ENCODE measurements around the gene SLC35F1. TPM values are rescaled to one million over a fixed set of nuclear protein-coding genes. Genes with fewer than 3 reads are reported as not detected.

Gene SLC35F1
- total RNA-seq, 1 experiment from 2014 or later = not detected

DNA sequence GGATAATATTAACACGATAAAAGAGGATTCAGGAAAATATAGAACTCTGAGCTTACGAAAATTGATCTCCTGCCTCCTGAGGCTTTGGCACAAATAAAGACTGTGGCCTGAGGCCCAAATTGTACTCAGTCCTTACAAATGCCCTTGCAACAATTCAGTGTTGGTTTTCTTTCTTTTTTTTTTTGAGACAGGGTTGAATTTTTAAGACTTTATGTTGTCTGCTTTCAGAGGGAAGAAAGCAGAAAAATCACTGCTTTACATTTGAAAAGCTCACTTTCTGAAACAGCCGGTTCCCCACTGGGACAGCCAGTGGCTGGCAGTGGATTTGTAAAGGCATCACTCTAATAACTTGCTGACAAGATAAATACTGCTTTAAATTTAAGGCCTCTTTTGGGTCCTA lies 290.5 kb downstream of the SLC35F1 start:
- Mint-ChIP-seq H3K4me3 (ENCODE audit: unreplicated experiment) (no peak overlapping the region), H3K27ac (ENCODE audit: low read depth, unreplicated experiment) (no peak overlapping the region), H3K27me3 (ENCODE audit: insufficient read depth, unreplicated experiment) (no peaks in the 10 kb centered on the region), H3K9me3 (ENCODE audit: unreplicated experiment) (no peaks in the 10 kb centered on the region), H3K4me1 (ENCODE audit: insufficient read depth, unreplicated experiment) (no peaks in the 10 kb centered on the region), H3K36me3 (ENCODE audit: insufficient read depth, unreplicated experiment) (peaks cover 6% of the 10 kb centered on the region)
- DNase-seq (ENCODE audit: unreplicated experiment) = no peak
- ChIA-PET CTCF (interaction anchor here (0.6 kb wide), 1 partner anchor 84 kb away, joined by 4 read pairs; no protein-coding TSS in a partner anchor), POLR2A (no interaction called here)
- no TSS peak for BruUV-seq (replicated peaks)
- TF ChIP-seq, protein P1, sequence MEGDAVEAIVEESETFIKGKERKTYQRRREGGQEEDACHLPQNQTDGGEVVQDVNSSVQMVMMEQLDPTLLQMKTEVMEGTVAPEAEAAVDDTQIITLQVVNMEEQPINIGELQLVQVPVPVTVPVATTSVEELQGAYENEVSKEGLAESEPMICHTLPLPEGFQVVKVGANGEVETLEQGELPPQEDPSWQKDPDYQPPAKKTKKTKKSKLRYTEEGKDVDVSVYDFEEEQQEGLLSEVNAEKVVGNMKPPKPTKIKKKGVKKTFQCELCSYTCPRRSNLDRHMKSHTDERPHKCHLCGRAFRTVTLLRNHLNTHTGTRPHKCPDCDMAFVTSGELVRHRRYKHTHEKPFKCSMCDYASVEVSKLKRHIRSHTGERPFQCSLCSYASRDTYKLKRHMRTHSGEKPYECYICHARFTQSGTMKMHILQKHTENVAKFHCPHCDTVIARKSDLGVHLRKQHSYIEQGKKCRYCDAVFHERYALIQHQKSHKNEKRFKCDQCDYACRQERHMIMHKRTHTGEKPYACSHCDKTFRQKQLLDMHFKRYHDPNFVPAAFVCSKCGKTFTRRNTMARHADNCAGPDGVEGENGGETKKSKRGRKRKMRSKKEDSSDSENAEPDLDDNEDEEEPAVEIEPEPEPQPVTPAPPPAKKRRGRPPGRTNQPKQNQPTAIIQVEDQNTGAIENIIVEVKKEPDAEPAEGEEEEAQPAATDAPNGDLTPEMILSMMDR (IDR thresholded peaks at IDR 0.05; ENCODE audit: unreplicated experiment) = no peak
- intact Hi-C loops (cut with micrococcal nuclease) = no loop called here

DNA sequence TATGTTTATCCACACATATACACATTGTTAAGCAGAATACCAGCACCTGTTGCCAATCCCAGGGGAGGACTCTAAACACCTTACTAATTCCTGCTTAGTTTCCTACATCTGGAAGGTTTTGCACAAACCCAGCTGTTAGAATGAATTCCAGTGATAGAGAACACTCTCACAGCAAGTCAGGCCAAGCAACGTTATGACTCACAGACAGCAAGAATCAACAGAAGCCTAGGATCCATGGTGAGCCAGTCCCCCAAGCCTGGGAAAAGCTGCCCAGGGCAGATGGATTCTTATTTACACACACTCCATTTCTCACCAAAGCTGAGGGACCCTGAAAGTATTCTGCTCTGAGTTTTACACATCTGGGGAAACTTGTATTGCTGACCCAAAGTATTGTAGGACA lies 291.7 kb downstream of the SLC35F1 start:
- H3K9me3 Mint-ChIP-seq (ENCODE audit: unreplicated experiment) = no peaks in the 10 kb centered on the region
- no peak overlapping the region for H3K27ac Mint-ChIP-seq (ENCODE audit: low read depth, unreplicated experiment)
- H3K36me3 Mint-ChIP-seq (ENCODE audit: insufficient read depth, unreplicated experiment) = peaks cover 6% of the 10 kb centered on the region
- H3K4me3 Mint-ChIP-seq (ENCODE audit: unreplicated experiment) = no peak overlapping the region
- ChIA-PET CTCF (no interaction called here), POLR2A (no interaction called here)
- no peaks in the 10 kb centered on the region for H3K27me3 Mint-ChIP-seq (ENCODE audit: insufficient read depth, unreplicated experiment)
- DNase-seq (ENCODE audit: unreplicated experiment) = peak; percentile 46
- TF ChIP-seq, protein P1 (IDR thresholded peaks at IDR 0.05; ENCODE audit: unreplicated experiment) = no peak
- BruUV-seq (replicated peaks) = no TSS peak
- intact Hi-C loops (cut with micrococcal nuclease) = no loop called here
- H3K4me1 Mint-ChIP-seq (ENCODE audit: insufficient read depth, unreplicated experiment) = no peaks in the 10 kb centered on the region

DNA sequence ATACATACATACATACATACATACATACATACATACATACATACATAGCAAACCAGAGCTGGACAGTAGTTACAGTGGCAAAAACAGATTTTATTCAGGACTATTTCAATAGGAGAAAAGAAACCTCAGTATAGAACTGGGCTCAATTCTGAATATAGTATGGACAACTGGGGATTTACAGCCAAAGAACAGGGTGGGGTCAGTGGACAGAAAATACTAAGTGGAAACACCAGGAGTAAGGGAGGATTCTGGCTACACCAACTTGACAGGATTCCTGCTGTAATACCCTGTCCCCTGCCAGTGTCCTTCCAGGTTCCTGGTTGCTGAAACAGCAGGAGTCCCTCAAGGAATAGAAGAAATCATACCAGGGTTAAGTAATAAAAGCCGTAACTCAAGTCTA lies 293.1 kb downstream of the SLC35F1 start:
- no peaks in the 10 kb centered on the region for H3K9me3 Mint-ChIP-seq (ENCODE audit: unreplicated experiment)
- no peak overlapping the region for H3K27ac Mint-ChIP-seq (ENCODE audit: low read depth, unreplicated experiment)
- TF ChIP-seq, protein P1 (IDR thresholded peaks at IDR 0.05; ENCODE audit: unreplicated experiment) = no peak
- no peak overlapping the region for H3K4me3 Mint-ChIP-seq (ENCODE audit: unreplicated experiment)
- no peaks in the 10 kb centered on the region for H3K4me1 Mint-ChIP-seq (ENCODE audit: insufficient read depth, unreplicated experiment)
- H3K36me3 Mint-ChIP-seq (ENCODE audit: insufficient read depth, unreplicated experiment) = peaks cover 6% of the 10 kb centered on the region
- POLR2A ChIA-PET = no interaction called here
- no peaks in the 10 kb centered on the region for H3K27me3 Mint-ChIP-seq (ENCODE audit: insufficient read depth, unreplicated experiment)
- BruUV-seq (replicated peaks) = no TSS peak
- no peak for DNase-seq (ENCODE audit: unreplicated experiment)
- CTCF ChIA-PET = no interaction called here
- intact Hi-C loops (cut with micrococcal nuclease) = no loop called here

DNA sequence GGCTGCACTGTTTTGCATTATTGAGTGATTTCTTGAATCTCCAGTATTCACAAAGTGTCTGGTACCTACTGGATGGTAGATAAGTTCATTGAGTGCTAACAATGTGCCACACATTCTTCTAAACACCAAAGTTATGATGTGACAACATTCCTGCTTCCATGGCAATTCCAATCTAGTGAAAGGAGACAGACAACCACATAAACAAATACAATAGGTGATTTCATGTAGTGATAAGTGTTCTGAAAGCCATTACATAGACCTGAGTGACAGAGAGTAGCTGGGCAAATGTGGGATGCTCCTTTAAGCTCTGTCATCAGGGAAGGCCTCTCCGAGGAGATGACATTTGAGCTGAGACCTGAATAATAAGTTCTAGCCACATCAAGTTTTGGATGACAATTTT lies 295.5 kb downstream of the SLC35F1 start:
- BruUV-seq (replicated peaks) = no TSS peak
- H3K4me3 Mint-ChIP-seq (ENCODE audit: unreplicated experiment) = no peak overlapping the region
- TF ChIP-seq, protein P1 (IDR thresholded peaks at IDR 0.05; ENCODE audit: unreplicated experiment) = no peak
- POLR2A ChIA-PET = no interaction called here
- DNase-seq (ENCODE audit: unreplicated experiment) = no peak
- H3K9me3 Mint-ChIP-seq (ENCODE audit: unreplicated experiment) = no peaks in the 10 kb centered on the region
- H3K4me1 Mint-ChIP-seq (ENCODE audit: insufficient read depth, unreplicated experiment) = no peaks in the 10 kb centered on the region
- intact Hi-C loops (cut with micrococcal nuclease) = no loop called here
- H3K27me3 Mint-ChIP-seq (ENCODE audit: insufficient read depth, unreplicated experiment) = no peaks in the 10 kb centered on the region
- CTCF ChIA-PET = interaction anchor here (1.9 kb wide), 1 partner anchor 9 kb away, joined by 4 read pairs; no protein-coding TSS in a partner anchor
- peaks cover 6% of the 10 kb centered on the region for H3K36me3 Mint-ChIP-seq (ENCODE audit: insufficient read depth, unreplicated experiment)
- H3K27ac Mint-ChIP-seq (ENCODE audit: low read depth, unreplicated experiment) = no peak overlapping the region
